ENCODE data around the gene EHMT2.

- no peak for TF ChIP-seq SUZ12 (IDR thresholded peaks at IDR 0.05; ENCODE audit: extremely low read depth, insufficient read depth, insufficient read length)
- TF ChIP-seq YY1 (IDR thresholded peaks at IDR 0.05; ENCODE audit: insufficient read depth, insufficient read length) = no peak
Observed at GRCh38 chr6:31896493-31896855, 1.0 kb downstream of the EHMT2 start.

Measured in NT2/D1 (cell line).